Activated T-cell treated with anti-CD3 and anti-CD28 coated beads, Interleukin-2, amount 50 U/mL, for 1 hour (primary cell): ENCODE results near the gene CNTN5.

Source experiments
- DNase-seq: peaks from one replicate; pipeline ENCODE4 v3.0.0-alpha.2; 2020

Gene CNTN5

GRCh38 chr11:99645934-99646333 is 625.2 kb downstream of the CNTN5 start:
- DNase-seq, result no peak

GRCh38 chr11:99670067-99670676 is 649.4 kb downstream of the CNTN5 start:
- no peak for DNase-seq

GRCh38 chr11:99671808-99672409 is 651.2 kb downstream of the CNTN5 start:
- DNase-seq, result no peak

GRCh38 chr11:99676292-99676691 is 655.5 kb downstream of the CNTN5 start:
- DNase-seq, result no peak

GRCh38 chr11:99682171-99682570 is 661.4 kb downstream of the CNTN5 start:
- no peak for DNase-seq

- no peak for DNase-seq
Observed at GRCh38 chr11:99682646-99683045, 661.9 kb downstream of the CNTN5 start.

GRCh38 chr11:99683933-99684332 is 663.2 kb downstream of the CNTN5 start:
- no peak for DNase-seq

GRCh38 chr11:99686838-99687237 is 666.1 kb downstream of the CNTN5 start:
- DNase-seq, result no peak

GRCh38 chr11:99687320-99687719 is 666.6 kb downstream of the CNTN5 start:
- DNase-seq, result no peak

GRCh38 chr11:99693941-99694492 is 673.3 kb downstream of the CNTN5 start:
- no peak for DNase-seq

- DNase-seq, result no peak
Observed at GRCh38 chr11:99695106-99695505, 674.4 kb downstream of the CNTN5 start.

- DNase-seq, result no peak
Observed at GRCh38 chr11:99706848-99707247, 686.1 kb downstream of the CNTN5 start.

- no peak for DNase-seq
Observed at GRCh38 chr11:99708928-99709672, 688.4 kb downstream of the CNTN5 start.

GRCh38 chr11:99716302-99716701 is 695.6 kb downstream of the CNTN5 start:
- DNase-seq, result no peak

- no peak for DNase-seq
Observed at GRCh38 chr11:99718291-99718690, 697.5 kb downstream of the CNTN5 start.

- DNase-seq, result no peak
Observed at GRCh38 chr11:99739464-99740089, 718.8 kb downstream of the CNTN5 start.

- no peak for DNase-seq
Observed at GRCh38 chr11:99742501-99742900, 721.8 kb downstream of the CNTN5 start.

GRCh38 chr11:99759787-99760186 is 739.0 kb downstream of the CNTN5 start:
- DNase-seq, result no peak

GRCh38 chr11:99766811-99767210 is 746.1 kb downstream of the CNTN5 start:
- DNase-seq, result no peak

GRCh38 chr11:99773646-99774045 is 752.9 kb downstream of the CNTN5 start:
- no peak for DNase-seq

- DNase-seq, result no peak
Observed at GRCh38 chr11:99781074-99781473, 760.3 kb downstream of the CNTN5 start.

- DNase-seq, result no peak
Observed at GRCh38 chr11:99791354-99791753, 770.6 kb downstream of the CNTN5 start.

- DNase-seq, result no peak
Observed at GRCh38 chr11:99795999-99796398, 775.2 kb downstream of the CNTN5 start.

GRCh38 chr11:99803501-99803900 is 782.8 kb downstream of the CNTN5 start:
- DNase-seq, result no peak
